MG63 (cell line): ENCODE measurements around the gene TLE3. TPM values are rescaled to one million over a fixed set of nuclear protein-coding genes. Genes with fewer than 3 reads are reported as not detected.

Experiments used
- DNase-seq: peaks from one replicate; pipeline ENCODE4 v3.0.0-alpha.2; 2020
- H3K27me3 ChIP-seq: fragments of 250-450 bp; sonication (Bioruptor Pico); 2 replicates; pipeline ENCODE4 v1.5.1; 2020; ENCODE audit warnings: mild to moderate bottlenecking, moderate library complexity
- H3K36me3 ChIP-seq: fragments of 250-450 bp; sonication (Bioruptor Pico); 2 replicates; pipeline ENCODE4 v1.5.1; 2020; ENCODE audit warnings: mild to moderate bottlenecking, moderate library complexity
- H3K4me3 ChIP-seq: fragments of 250-450 bp; sonication (Bioruptor Pico); 2 replicates; pipeline ENCODE4 v1.5.1; 2020; ENCODE audit warnings: mild to moderate bottlenecking, moderate library complexity
- H3K9me3 ChIP-seq: fragments of 250-450 bp; sonication (Bioruptor Pico); 2 replicates; pipeline ENCODE4 v1.5.1; 2020; ENCODE audit warnings: mild to moderate bottlenecking, moderate library complexity
- total RNA-seq: library from RNA; depleted of rRNA; stranded (reverse); fragments of >200 nt; shearing (Covaris generic); gene quantifications from 2 replicates; pipeline ENCODE4 v1.2.3, GENCODE V29; 2014; ENCODE audit warnings: low replicate concordance

TLE3 gene
- total RNA-seq, 1 experiment from 2014 or later = 42.9 TPM

DNA sequence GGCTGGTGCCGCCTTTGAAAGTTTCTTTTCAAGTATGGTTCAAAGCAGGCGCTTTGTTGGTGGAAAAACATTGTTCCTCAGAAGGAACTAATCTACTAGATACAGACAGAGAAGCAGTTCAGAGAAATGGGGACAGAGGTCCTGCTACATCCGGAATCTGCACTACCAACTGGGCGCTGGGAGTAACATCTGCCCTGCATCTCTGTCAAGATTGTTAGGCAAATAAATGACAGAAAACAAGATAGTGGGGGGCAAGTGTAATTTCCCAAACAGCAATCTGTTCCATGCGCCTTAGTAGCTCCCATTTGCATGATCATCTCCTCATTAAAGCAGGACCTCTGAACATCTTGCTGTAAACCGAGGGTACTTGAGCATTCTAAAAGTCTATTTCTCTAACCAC lies 17.4 kb downstream of the TLE3 start:
- no peak for DNase-seq
- Histone ChIP-seq H3K9me3 (no peaks in the 10 kb centered on the region), H3K27me3 (no peaks in the 10 kb centered on the region), H3K4me3 (no peak overlapping the region), H3K36me3 (peaks cover 86% of the 10 kb centered on the region)

DNA sequence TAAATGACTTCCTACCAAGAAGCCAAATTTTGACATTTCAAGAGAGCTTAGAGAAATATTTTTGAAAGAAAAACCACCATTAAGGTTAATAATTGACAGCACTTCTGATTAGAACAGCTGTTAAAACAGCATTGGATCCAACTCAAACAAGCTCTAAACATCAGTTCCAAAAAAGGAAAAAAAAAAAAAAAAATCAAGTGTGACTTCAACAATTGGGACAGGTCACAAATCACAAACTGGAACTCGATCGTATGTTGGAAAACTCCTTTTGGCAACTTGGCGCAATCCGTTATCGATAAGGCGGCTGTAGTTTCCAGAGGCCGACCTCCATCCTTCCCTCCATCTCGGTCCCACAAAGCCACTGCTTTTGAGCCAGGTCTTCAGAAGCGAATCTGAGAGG lies 17.8 kb downstream of the TLE3 start:
- H3K27me3 ChIP-seq = no peaks in the 10 kb centered on the region
- no peak overlapping the region for H3K4me3 ChIP-seq
- no peak for DNase-seq
- H3K36me3 ChIP-seq = peaks cover 86% of the 10 kb centered on the region
- no peaks in the 10 kb centered on the region for H3K9me3 ChIP-seq

DNA sequence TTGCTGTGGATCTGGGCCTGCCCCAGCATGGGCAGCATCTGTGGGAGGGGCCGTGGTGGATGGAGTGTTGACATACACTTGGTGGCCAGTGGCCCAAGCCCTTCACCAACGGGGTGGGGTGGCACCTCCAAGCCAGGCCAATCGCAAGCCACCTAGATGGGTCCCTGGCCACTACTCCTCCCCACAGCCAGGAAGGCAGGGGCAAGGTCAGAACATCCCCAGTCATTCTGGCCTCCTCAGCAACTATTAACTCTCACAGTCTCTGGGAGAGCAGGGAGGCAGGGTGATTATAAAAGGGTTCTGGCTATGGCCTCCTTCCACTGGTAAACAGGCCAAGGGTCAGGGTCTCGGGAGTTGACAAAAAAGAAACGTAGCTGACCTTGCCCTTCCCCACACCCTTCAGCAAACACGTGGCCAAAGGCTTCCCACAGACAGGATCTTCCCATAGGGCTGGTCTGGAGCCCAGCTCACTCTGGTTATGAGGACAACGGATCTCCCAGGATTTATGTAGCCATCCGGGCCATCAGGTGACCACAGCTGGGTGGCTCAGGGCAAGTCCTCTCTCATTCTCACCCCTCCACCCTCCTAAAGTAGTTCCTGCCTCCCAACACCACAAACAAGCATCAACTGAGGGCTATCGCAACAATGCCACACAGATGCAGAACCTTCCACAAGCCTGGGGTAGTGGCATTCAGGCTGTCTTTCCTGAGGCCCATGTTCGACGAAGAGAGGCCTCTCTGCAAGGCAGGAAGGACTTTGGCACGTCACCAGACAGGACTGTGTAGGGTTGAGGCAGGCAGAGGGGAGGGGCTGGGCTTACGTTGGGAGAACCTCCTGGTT lies 18.9 kb downstream of the TLE3 start:
- Histone ChIP-seq H3K9me3 (no peaks in the 10 kb centered on the region), H3K27me3 (no peaks in the 10 kb centered on the region), H3K4me3 (no peak overlapping the region), H3K36me3 (peaks cover 86% of the 10 kb centered on the region)
- DNase-seq = no peak

DNA sequence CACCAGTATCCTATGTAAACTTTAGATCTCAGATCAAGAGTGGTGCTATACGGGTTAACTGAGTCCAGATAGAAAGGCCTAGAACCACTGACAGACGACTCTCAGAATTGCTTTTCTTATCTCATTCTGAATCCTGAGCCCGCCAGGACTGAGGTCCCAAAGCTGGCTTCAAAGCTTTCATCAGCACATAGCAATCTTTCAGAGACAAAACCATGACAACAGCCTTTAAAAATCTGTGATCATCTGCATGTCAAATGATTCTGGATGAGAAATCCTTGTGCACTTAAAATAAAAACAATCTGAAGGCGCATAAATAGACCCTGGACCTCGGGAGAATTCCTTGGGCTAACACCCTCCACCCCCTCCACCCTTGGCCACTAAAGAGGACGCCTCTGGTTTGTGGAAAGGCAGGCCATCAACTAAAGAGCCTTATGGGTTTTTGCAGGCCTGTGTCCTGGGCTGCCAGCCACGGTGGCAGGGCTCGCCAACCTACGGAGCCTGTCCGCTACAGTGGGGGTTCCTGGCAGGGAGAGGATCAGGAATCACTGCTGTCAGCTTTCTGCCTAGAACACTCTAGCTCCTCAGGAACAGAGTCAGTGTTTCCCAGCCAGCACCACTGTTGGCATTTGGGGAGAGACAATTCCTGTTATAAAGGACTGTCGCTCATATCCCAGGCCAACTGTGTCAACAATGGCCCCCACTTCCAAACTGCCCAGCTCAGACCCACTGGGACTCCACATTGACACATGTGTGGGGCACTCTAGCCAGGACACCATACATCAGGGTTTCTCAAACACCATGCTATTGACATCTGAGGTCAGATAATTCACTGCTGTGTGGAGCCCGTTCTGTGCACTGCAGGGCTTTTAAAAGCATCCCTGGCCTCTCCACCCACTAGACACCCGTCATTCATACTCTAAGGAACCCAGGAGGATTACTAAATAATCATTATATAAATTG lies 20.2 kb downstream of the TLE3 start:
- Histone ChIP-seq H3K4me3 (no peak overlapping the region), H3K9me3 (no peaks in the 10 kb centered on the region), H3K36me3 (peaks cover 89% of the 10 kb centered on the region), H3K27me3 (no peaks in the 10 kb centered on the region)
- no peak for DNase-seq

DNA sequence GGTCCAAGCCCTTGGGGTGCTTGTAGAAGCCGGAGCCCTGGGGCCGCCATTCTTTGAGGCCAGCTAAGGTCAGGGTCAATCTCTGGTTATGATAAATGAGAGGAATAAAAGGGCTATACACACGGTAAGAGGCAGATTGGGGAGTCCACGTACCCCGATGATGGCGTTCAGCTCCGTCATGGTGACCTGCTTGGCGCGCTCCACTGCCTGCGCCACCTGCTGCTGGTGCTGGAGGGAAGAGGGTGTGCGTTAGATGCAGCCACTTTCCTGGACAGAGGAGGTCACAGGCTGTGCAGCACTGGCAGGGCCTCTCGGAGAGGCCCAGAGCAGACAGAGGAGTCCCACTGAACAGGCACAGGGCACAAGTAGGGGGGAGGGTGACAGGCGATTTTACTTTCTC lies 23.3 kb downstream of the TLE3 start:
- DNase-seq = no peak
- Histone ChIP-seq H3K4me3 (no peak overlapping the region), H3K36me3 (peaks cover 89% of the 10 kb centered on the region), H3K27me3 (no peaks in the 10 kb centered on the region), H3K9me3 (no peaks in the 10 kb centered on the region)

DNA sequence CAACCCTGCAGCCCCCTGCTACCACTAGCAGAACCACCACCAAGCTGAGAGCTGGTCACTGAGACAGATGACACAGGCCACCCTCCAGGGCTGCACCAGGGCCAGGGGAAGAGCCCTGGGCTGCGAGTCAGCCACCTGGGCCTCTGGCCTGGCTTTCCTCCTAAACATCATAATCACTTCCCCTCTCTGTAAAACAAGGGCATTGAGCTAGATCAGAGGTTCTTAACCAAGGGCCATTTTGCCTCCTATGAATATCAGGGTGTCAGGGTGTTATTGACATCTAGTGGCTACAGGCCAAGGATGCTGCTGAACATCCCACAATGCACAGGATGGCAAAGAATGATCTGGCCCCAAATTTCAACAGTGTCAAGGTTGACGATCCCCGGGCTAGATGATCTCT lies 25.2 kb downstream of the TLE3 start:
- no peak overlapping the region for H3K4me3 ChIP-seq
- H3K27me3 ChIP-seq = no peaks in the 10 kb centered on the region
- no peak for DNase-seq
- H3K36me3 ChIP-seq = peaks cover 93% of the 10 kb centered on the region
- no peaks in the 10 kb centered on the region for H3K9me3 ChIP-seq

DNA sequence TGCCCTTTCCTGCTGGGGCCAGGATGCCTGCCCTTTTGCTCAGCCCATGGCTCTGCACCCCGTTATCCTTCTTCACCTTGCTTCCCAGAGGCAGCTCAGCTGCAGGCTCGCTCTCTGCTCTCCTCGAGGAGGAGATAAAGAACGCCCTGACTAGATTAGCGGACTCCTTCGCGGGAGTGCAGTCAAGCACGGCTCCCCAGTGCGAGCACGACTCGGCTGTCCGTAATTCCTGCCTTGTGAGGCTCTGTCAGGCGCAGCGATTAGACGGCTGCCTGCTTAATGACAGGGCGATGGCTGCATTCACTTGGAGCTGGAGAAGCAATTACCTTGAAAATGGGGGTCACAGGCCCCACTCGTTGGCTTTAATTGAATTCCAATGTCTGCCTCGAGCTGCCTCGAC lies 25.9 kb downstream of the TLE3 start:
- no peak for DNase-seq

DNA sequence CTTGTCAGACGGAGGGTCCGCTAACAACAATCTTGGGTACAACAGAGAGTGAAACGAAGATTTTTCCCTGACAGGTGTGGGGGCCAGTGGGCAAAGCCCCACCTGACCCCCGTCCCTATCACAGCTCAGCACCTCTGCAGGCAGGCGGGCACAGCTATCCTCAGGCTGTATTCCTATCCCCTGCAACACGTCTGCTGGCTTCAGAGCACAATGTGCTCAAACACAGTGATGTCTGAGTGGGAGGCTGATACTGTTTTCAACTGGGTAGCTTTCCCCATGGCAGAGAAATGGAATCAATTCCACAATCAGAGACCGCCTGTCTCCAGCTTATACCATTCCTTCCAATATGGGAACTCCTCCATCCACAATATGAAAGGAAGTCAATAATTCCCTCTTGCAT lies 28.0 kb downstream of the TLE3 start:
- Histone ChIP-seq H3K4me3 (no peak overlapping the region), H3K9me3 (no peaks in the 10 kb centered on the region), H3K27me3 (no peaks in the 10 kb centered on the region), H3K36me3 (peaks cover 96% of the 10 kb centered on the region)
- DNase-seq = no peak

More for the DNA sequence above, 25.9 kb downstream of the TLE3 start:
- Histone ChIP-seq H3K36me3 (peaks cover 96% of the 10 kb centered on the region), H3K4me3 (no peak overlapping the region), H3K27me3 (no peaks in the 10 kb centered on the region), H3K9me3 (no peaks in the 10 kb centered on the region)

DNA sequence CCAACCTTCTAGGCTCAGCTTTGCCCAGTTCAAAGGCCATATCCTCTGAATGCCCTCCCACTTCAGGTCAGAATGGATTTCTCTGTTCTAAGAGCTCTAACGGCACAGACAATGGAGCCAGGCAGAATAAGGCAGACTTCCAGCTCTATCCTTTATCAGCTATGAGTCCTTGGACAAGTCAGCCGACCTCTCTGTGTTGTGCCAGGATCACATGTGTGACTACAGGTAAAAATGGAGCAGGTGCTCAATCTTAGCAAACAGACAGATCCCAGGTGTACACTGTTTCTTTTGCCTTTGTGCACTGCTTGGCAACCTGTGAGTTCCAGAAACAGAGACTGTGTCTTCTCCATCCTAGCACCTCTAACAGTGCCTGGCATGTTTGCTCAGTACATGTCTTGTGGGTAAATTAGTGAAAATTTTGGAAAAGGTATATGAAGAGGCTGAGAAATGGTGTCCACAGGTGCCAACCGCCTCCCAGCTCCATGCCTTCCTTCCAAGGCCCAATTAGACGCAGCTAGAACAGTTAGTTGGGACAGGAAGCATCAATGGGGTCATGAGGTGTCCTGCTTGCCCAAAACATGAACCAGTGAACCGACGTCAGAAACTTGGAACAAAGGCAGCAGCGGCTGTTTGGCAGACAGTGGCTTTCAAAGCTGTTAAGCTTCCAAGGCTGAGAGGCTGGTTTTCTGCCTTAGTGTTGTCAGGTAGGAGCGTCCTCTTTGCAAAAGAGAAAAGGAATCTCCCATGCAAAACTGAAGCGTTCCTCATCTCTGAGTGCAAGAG lies 28.7 kb downstream of the TLE3 start:
- Histone ChIP-seq H3K4me3 (no peak overlapping the region), H3K36me3 (peaks cover 95% of the 10 kb centered on the region), H3K27me3 (no peaks in the 10 kb centered on the region), H3K9me3 (no peaks in the 10 kb centered on the region)
- DNase-seq = no peak

DNA sequence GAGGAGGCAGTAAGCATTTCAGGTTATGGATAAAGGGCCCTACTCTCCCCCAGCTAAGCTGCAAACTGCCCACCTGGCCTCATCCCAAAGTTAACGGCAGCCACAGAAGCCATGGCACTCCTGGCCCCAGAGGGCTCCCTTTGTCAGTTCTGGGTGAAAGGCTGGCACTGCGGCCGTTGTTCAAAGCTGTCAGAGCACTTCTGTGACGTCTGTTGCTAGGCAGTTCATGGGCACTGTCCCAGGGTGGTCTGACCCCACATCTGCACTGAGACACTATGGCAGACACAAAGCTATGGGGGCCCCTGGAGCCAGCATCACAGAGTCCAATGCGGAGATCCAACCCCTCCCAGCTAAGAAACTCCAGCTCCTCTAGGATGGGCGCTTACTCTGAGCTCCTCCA lies 30.0 kb downstream of the TLE3 start:
- no peaks in the 10 kb centered on the region for H3K9me3 ChIP-seq
- DNase-seq = no peak
- no peak overlapping the region for H3K4me3 ChIP-seq
- no peaks in the 10 kb centered on the region for H3K27me3 ChIP-seq
- peaks cover 94% of the 10 kb centered on the region for H3K36me3 ChIP-seq

DNA sequence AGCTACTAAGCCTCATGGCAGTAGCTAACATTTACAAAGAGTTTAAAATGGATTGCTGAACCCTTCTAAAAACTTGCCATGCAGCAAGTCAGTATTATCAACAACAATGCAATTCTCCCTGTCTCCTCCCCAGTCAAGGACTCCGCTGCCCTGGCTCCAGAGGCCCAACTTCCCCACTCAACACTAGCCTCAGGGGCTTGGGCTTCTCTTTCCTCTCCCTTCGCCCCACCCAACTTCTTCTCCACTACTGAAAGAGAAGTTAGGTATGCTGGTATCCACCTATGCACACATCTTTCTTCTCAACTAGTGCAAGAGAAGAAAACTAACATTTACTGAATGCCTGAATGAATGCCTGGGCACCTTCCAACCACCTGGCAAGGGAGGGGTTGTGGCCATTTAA lies 30.7 kb downstream of the TLE3 start:
- H3K9me3 ChIP-seq = no peaks in the 10 kb centered on the region
- DNase-seq = no peak
- no peaks in the 10 kb centered on the region for H3K27me3 ChIP-seq
- peaks cover 94% of the 10 kb centered on the region for H3K36me3 ChIP-seq
- H3K4me3 ChIP-seq = no peak overlapping the region

DNA sequence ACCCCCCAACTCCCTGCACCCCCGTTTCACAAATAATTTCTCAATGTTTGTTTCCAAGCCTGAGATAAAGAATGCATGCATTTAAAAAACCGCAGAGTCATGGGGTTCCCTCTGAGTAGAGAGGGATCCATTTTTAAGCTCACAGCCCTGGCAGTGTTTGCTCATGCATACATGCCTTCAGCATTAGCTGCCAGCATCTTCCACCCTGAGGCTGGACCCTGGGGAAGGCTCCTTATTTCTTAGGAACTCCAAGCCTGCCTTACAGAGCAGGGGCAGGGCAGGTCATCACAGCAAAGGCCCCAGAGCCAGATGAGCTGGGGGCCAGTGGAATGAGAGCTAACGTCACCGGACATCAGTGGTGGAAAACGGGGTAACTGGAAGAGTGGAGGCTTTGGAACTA lies 31.3 kb downstream of the TLE3 start:
- Histone ChIP-seq H3K27me3 (no peaks in the 10 kb centered on the region), H3K36me3 (peaks cover 94% of the 10 kb centered on the region), H3K4me3 (no peak overlapping the region), H3K9me3 (no peaks in the 10 kb centered on the region)
- DNase-seq = no peak

DNA sequence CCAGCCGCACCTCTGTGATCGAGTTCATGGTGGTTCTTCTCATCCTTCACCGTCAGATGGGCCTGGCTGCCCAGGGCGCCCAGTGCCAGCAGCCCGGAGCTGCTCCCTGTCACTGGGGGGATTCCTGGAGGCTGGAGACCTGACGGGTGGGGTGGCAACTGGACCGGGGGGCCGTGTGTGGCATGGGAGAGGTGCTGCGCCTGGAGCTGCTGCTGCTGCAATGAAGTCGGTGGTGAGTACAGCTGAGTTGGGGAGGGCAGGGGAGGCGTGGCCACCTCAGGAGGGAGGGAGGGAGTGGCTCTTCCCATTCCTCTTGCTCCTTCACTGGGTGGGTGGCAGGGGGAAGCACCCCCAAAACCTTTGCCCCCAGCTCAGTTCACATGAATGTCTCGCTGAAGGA lies 31.7 kb downstream of the TLE3 start:
- Histone ChIP-seq H3K27me3 (no peaks in the 10 kb centered on the region), H3K4me3 (no peak overlapping the region), H3K36me3 (peaks cover 94% of the 10 kb centered on the region), H3K9me3 (no peaks in the 10 kb centered on the region)
- DNase-seq = no peak

DNA sequence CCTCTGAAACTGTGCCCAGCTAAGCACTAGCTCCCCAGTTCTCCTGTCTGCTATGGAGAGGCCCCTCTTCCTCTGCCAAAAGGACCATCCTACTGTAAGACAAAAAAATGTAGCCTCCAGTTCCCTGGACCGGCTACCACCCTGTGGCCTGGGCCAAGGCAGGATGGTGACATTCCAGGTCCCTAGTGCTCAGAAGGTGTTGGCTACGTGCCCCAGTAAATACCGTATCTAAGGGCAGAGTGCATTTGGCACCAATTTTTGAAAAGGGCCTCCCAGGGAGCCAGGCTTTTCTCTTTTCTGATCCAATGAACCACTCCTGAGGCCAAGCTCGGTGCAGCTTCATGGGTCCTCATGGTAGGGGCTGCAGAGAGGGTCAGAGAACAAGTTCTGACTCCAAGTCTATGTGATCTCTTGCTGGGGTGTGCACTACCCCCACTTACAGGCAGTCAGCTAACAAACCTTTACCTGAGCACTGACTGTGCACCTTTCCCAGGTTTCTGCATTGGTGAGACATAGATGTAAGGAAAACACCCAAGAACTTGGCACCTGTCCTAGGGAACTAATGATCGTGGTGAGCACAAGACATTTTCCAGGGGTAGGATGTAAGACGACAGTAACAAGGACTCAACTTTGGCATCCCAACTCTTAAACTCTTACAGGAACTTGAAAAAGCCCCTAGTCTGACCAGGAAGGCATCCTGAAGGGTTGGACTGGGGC lies 32.6 kb downstream of the TLE3 start:
- Histone ChIP-seq H3K4me3 (no peak overlapping the region), H3K27me3 (no peaks in the 10 kb centered on the region), H3K36me3 (peaks cover 94% of the 10 kb centered on the region), H3K9me3 (no peaks in the 10 kb centered on the region)
- DNase-seq = no peak

DNA sequence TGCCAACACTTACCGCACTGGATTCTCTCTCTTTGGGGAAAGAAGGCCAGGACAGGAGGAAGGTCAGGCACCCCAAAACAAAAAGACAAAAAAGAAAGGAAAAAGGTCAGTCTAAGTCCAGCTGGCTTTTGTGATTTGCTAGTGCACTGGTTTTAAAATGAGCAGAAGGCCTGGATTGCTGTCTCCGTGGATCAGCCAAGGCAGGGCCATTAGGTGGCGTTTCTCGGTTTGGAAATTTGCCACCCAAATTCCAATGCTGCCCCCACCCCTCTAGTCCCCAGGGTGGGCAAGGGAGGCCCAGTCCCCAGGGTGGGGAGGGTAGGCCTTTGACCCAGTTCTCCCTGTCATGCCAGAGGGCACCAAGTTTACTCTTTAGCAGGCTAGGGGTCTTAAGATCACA lies 33.3 kb downstream of the TLE3 start:
- Histone ChIP-seq H3K4me3 (no peak overlapping the region), H3K36me3 (peaks cover 94% of the 10 kb centered on the region), H3K9me3 (no peaks in the 10 kb centered on the region), H3K27me3 (no peaks in the 10 kb centered on the region)
- DNase-seq = no peak

DNA sequence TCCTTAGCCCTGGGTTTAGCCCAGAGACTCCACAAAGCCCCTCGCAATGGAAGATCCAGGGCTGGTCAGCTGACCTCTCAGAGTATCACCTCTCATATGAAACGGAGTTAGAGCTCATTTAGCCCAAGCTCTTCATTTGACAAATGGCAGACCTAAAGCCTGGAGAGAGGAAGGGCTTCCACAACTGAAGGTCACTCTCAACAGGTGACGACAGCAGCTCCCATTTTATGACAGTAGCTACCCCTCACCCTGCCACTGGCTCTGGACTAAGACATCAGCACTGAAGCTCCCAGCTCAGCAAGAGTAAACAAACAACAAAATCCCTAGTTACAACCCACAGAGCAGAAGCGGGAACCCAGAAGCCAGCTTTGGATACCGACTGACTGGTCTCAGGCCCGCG lies 33.7 kb downstream of the TLE3 start:
- no peaks in the 10 kb centered on the region for H3K9me3 ChIP-seq
- H3K27me3 ChIP-seq = no peaks in the 10 kb centered on the region
- no peak for DNase-seq
- no peak overlapping the region for H3K4me3 ChIP-seq
- H3K36me3 ChIP-seq = peaks cover 94% of the 10 kb centered on the region
